K562 (cell line): ENCODE measurements around the gene ZC3H18. TPM values are rescaled to one million over a fixed set of nuclear protein-coding genes. Genes with fewer than 3 reads are reported as not detected.
A peak's percentile ranks its signal among the peaks of the same experiment; 100 is the strongest.

ENCODE experiments used
- BRCA1 ChIP-seq, 2 experiments: fragments of 450-650 bp in 1 of 2; sonication (generic) in 1 of 2; formaldehyde crosslinking in 1 of 2; IDR thresholded peaks; 2 replicates each; pipeline versions ENCODE4 v1.5.0 to v1.6.1; 2017 to 2020; ENCODE audit warnings: mild to moderate bottlenecking in 1 of 2, missing genetic modification reagents in 1 of 2
- CREM ChIP-seq: IDR thresholded peaks from 2 replicates; pipeline ENCODE4 v1.6.1; 2014; ENCODE audit warnings: antibody characterized with exemption, low read depth
- DACH1 ChIP-seq: fragments of 450-650 bp; IDR thresholded peaks from 2 replicates; pipeline ENCODE4 v1.6.1; 2018; ENCODE audit not compliant: partially characterized antibody
- FOXA3 ChIP-seq, 2 experiments: fragments of 450-650 bp in 1 of 2; sonication (generic) in 1 of 2; formaldehyde crosslinking; IDR thresholded peaks in 1 of 2; conservative IDR thresholded peaks in 1 of 2; 2 replicates each; pipeline versions ENCODE4 v1.4.0 to v1.8.0; 2020 to 2022; ENCODE audit warnings: mild to moderate bottlenecking in 2 of 2, missing genetic modification reagents in 1 of 2
- GABPB1 ChIP-seq: sonication (generic); formaldehyde crosslinking; IDR thresholded peaks from 2 replicates; pipeline ENCODE4 v1.8.0; 2022; ENCODE audit warnings: mild to moderate bottlenecking, missing genetic modification reagents
- KLF10 ChIP-seq: fragments of 250-450 bp; sonication (Bioruptor Pico); IDR thresholded peaks from 2 replicates; pipeline ENCODE4 v1.6.1; 2021; ENCODE audit warnings: matching md5 sums
- NUFIP1 ChIP-seq: fragments of 450-650 bp; IDR thresholded peaks from 2 replicates; pipeline ENCODE4 v1.6.1; 2018; ENCODE audit not compliant: partially characterized antibody
- ZFP1 ChIP-seq: fragments of 450-650 bp; formaldehyde crosslinking; IDR thresholded peaks from 2 replicates; pipeline ENCODE4 v1.4.0; 2020; ENCODE audit warnings: mild to moderate bottlenecking, mixed read lengths
- ZFX ChIP-seq: sonication (generic); formaldehyde crosslinking; IDR thresholded peaks from 2 replicates; pipeline ENCODE4 v1.8.0; 2022; ENCODE audit warnings: mild to moderate bottlenecking, missing genetic modification reagents, moderate library complexity
- ZNF766 ChIP-seq: fragments of 200-800 bp; sonication (Bioruptor generic); conservative IDR thresholded peaks from 2 replicates; pipeline ENCODE4 v1.6.1; 2016; ENCODE audit warnings: missing genetic modification characterization, missing compliant biosample characterization
- polyA plus RNA-seq, 8 experiments: library from polyadenylated mRNA; depleted of rRNA in 4 of 8; stranded (reverse) in 5 of 8; unstranded in 3 of 8; fragments of >200 nt; fragmentation: Nextera tagmentation in 2 of 8; fragmentation: Illumina TruSeq in 1 of 8; extraction: Ambion mirVana in 2 of 8; extraction: Trizol in 1 of 8; gene quantifications; 2 replicates each; pipeline versions ENCODE4 v1.2.1 to v1.2.3, GENCODE V29; 2011 to 2014; ENCODE audit warnings: inconsistent platforms in 1 of 8, missing spikeins in 1 of 8
- total RNA-seq, 7 experiments: library from RNA; depleted of rRNA in 6 of 7; stranded (reverse); fragments of >200 nt in 6 of 7; fragmentation: Illumina TruSeq in 2 of 7; extraction: Trizol in 2 of 7; gene quantifications; 2 replicates each; pipeline versions ENCODE4 v1.2.1 to v1.2.3, GENCODE V29; 2011 to 2021; ENCODE audit warnings: low replicate concordance in 1 of 7
- TF ChIP-seq, protein P1 (sequence below): sonication (generic); formaldehyde crosslinking; IDR thresholded peaks from 2 replicates; pipeline ENCODE4 v1.9.0; 2022; ENCODE audit warnings: mild to moderate bottlenecking, missing genetic modification reagents
- TF ChIP-seq, protein P2 (sequence below): fragments of 250-450 bp; sonication (Bioruptor Pico); IDR thresholded peaks from 2 replicates; pipeline ENCODE4 v1.5.0; 2021
- TF ChIP-seq, protein P3 (sequence below): sonication (generic); formaldehyde crosslinking; IDR thresholded peaks from 2 replicates; pipeline ENCODE4 v1.8.0; 2022; ENCODE audit warnings: missing genetic modification reagents, mild to moderate bottlenecking, moderate library complexity, borderline replicate concordance
- TF ChIP-seq, protein P4 (sequence below): sonication (generic); formaldehyde crosslinking; IDR thresholded peaks from 2 replicates; pipeline ENCODE4 v1.8.0; 2022; ENCODE audit warnings: missing genetic modification reagents, mild to moderate bottlenecking, borderline replicate concordance

Gene ZC3H18
- total and polyA plus RNA-seq, 9 of the 15 experiments (the other 6 are each of a cell fraction or from before 2014, with no cell fraction given): 1.7 to 88.7 (median 26.9) TPM

DNA sequence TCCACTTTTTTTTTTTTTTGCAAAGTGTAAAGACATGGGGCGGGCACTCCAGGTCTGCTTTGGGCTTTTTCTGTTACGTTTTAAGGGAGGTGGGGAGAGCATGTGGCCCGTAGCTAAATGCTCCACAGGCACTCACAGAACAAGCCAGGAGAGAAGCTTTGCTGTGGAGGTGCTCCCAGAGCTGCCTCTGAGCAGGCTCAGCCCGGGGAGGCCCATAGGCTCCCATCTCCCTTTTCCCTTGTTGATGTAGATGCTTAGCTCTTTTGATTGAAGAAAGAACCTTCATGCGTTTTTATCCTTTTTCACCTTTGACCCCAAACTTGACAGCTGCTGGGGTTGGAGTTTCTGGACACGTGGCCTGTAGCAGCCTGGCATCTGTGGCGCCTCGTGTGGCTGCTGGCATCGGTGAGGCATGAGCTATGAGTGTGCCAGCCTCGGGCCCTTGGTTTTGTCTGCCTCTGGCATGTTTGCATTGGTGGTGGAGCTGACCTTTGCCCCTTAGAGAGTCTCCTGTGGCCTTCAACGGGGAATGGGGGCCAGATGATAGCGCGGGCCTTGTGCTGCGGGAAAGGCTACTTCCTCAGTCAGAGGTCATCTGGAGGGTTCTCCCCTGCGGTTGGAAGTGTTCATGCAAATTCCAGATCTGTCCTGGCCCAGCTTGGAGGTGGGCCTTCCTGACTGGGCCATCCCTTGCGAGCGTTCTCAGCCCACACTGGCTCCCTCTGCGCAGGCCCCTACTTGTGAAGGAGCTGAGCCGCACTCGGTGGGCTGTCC is 48.2 kb downstream of the ZC3H18 start (continued):
- TF ChIP-seq BRCA1 (IDR thresholded peaks at IDR 0.05) (no peak), BRCA1 (CRISPR knock-in tag; IDR thresholded peaks at IDR 0.05) (no peak), GABPB1 (CRISPR knock-in tag) (peak; percentile 22; the same call in 1 of the 2 replicates), NUFIP1 (no peak), ZFX (CRISPR knock-in tag) (peak; percentile 51; the same call in 1 of the 2 replicates), ZFP1 (no peak), CREM (no peak), ZNF766 (no peak), FOXA3 (CRISPR knock-in tag; conservative IDR thresholded peaks at IDR 0.05 in 1 of 2, IDR thresholded peaks at IDR 0.05 in 1 of 2) (peak in 1 of 2 experiments; percentile 72; a peak in 1 of 4 replicates), KLF10 (CRISPR knock-in tag) (no peak), DACH1 (no peak)
- TF ChIP-seq, protein P1, sequence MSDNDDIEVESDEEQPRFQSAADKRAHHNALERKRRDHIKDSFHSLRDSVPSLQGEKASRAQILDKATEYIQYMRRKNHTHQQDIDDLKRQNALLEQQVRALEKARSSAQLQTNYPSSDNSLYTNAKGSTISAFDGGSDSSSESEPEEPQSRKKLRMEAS: peak; percentile 85
- TF ChIP-seq, protein P2, sequence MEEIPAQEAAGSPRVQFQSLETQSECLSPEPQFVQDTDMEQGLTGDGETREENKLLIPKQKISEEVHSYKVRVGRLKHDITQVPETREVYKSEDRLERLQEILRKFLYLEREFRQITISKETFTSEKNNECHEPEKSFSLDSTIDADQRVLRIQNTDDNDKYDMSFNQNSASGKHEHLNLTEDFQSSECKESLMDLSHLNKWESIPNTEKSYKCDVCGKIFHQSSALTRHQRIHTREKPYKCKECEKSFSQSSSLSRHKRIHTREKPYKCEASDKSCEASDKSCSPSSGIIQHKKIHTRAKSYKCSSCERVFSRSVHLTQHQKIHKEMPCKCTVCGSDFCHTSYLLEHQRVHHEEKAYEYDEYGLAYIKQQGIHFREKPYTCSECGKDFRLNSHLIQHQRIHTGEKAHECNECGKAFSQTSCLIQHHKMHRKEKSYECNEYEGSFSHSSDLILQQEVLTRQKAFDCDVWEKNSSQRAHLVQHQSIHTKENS: no peak
- TF ChIP-seq, protein P3, sequence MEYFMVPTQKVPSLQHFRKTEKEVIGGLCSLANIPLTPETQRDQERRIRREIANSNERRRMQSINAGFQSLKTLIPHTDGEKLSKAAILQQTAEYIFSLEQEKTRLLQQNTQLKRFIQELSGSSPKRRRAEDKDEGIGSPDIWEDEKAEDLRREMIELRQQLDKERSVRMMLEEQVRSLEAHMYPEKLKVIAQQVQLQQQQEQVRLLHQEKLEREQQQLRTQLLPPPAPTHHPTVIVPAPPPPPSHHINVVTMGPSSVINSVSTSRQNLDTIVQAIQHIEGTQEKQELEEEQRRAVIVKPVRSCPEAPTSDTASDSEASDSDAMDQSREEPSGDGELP: 0 out of 2 replicates have a peak, but pooled peaks have one; percentile 31
- TF ChIP-seq, protein P4, sequence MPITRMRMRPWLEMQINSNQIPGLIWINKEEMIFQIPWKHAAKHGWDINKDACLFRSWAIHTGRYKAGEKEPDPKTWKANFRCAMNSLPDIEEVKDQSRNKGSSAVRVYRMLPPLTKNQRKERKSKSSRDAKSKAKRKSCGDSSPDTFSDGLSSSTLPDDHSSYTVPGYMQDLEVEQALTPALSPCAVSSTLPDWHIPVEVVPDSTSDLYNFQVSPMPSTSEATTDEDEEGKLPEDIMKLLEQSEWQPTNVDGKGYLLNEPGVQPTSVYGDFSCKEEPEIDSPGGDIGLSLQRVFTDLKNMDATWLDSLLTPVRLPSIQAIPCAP (CRISPR knock-in tag): no peak
